ENCODE results near the gene NUP85.
A peak's percentile ranks its signal among the peaks of the same experiment; 100 is the strongest.

- TF ChIP-seq REST (IDR thresholded peaks at IDR 0.05; ENCODE audit: insufficient read depth in 1 of 2, low read depth in 2 of 2, low read length in 1 of 2) (no peak), CTCF (IDR thresholded peaks at IDR 0.05) (no peak), SIN3A (IDR thresholded peaks at IDR 0.05; ENCODE audit: borderline replicate concordance, insufficient read depth, low read depth, low read length) (0 out of 2 replicates have a peak, but pooled peaks have one; percentile 59)
These were observed 64.9 kb downstream of the NUP85 start for GRCh38 chr17:75270218-75270965.
